Thyroid gland (tissue), 4 donors: Measurements from ENCODE around the gene MYO10.

Experiments
- CTCF ChIP-seq, 6 experiments: fragments of 200-600 bp in 3 of 6; fragments of 450-650 bp in 3 of 6; sonication (generic) in 3 of 6; IDR thresholded peaks; one replicate each; pipeline ENCODE4 v1.5.1; 2016 to 2019; ENCODE audit warnings: antibody characterized with exemption in 6 of 6, mild to moderate bottlenecking in 2 of 6, inconsistent platforms in 1 of 6, moderate library complexity in 1 of 6
- POLR2A ChIP-seq, 2 donors: fragments of 450-650 bp; IDR thresholded peaks; one replicate each; pipeline ENCODE4 v1.6.1; 2017; ENCODE audit warnings: antibody characterized with exemption in 2 of 2, mild to moderate bottlenecking in 2 of 2, moderate library complexity in 1 of 2

- TF ChIP-seq POLR2A (IDR thresholded peaks at IDR 0.05) (no peak), CTCF (IDR thresholded peaks at IDR 0.05) (no peak)
Observed at GRCh38 chr5:16862777-16863176, 73.3 kb downstream of the MYO10 start.
